Daoy (cell line): Measurements from ENCODE around the gene DOCK4. TPM values are rescaled to one million over a fixed set of nuclear protein-coding genes. Genes with fewer than 3 reads are reported as not detected.

Experiments
- DNase-seq: peaks from one replicate; pipeline ENCODE4 v3.0.0-alpha.2; 2015; ENCODE audit warnings: low read depth
- total RNA-seq: library from RNA; depleted of rRNA; stranded (reverse); fragments of >200 nt; shearing (Covaris generic); gene quantifications from 2 replicates; pipeline ENCODE4 v1.2.3, GENCODE V29; 2014

DOCK4 gene
- total RNA-seq, 1 experiment from 2014 or later = 17.2 TPM

GRCh38 chr7:112113913-112114575 lies 92.2 kb downstream of the DOCK4 start:
- DNase-seq = no peak

DNA sequence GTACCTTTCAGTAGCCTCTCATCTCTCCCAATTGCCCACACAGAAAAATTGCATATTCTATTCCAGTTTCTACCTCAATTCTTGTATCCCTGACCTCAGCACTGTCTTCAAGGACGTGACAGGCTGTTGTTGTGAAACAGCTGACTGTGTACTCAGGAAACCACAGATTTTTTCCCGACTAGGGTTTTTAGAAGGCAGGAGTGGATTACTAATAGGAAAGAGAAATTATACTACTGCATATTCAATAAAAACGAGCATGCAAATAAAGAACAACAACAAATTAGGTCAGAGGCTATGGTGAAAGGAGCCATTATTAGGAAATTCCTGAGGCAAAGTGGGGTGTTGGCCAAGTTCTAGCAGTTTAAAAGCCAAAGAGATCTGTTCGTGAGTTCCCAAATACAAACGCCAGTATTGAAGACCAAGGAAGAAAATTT lies 93.4 kb downstream of the DOCK4 start:
- DNase-seq = peak; percentile 19

- no peak for DNase-seq
These were observed 95.5 kb downstream of the DOCK4 start for GRCh38 chr7:112110651-112111050.

GRCh38 chr7:112110175-112110574 lies 96.0 kb downstream of the DOCK4 start:
- no peak for DNase-seq

DNA sequence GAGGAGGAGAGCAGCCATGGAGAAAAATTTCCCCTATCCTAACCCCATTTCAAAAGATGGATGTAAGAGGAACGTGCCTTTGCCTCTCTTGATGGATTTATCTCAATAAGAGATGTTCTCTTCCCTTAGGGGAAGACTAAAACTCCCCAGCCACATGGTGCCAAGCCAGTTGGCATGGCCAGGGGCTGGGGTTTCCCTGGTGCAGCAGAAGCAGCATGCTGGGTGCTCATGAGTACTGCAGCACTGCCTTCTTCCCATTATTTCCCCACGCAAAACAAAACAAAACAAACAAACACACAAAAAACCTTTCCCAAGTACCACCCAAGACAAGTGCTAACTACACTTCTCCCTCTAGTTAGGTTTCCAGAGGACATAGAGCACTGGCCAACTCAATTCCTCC lies 97.2 kb downstream of the DOCK4 start:
- DNase-seq = no peak

DNA sequence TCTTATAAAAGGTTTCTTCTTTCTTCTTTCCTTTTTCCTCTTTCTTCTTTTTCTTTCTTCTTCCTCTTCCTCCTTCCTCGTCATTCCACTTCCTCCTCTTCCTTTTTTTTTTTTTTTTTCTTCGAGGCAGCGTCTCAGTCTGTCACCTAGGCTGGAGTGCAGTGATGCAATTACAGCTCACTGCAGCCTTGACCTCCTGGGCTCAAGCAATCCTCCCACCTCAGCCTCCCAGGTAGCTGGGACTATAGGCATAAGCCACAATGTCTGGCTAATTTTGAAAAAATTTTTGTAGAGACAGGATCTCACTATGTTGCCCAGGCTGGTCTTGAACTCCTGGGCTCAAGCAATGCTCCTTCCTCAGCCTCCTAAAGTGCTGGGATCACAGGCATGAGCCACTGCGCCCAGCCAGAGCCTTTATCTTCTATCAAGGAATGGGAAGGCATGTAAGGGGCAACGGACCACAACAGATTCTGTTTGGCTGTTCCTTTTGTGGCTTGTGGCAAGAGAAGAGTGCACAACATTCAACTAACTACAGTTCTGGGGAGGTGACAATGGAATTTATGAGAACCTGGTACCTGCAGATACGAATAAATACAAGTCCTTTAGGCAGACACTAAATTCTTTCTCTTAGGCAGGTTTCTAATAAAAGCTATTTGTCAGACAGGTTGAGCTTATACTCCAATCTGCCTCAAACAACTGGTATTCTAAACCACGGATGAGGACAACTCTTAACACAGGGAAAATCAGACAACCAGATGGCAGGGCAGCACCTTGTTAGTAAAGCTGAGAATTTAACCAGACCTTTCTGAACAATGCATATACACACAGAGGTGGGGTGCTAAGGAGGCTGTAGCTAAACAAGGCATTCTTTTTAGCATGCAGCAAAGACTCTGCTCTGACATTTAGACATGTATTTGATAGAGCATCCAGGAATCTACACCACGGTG lies 100.3 kb downstream of the DOCK4 start:
- no peak for DNase-seq

DNA sequence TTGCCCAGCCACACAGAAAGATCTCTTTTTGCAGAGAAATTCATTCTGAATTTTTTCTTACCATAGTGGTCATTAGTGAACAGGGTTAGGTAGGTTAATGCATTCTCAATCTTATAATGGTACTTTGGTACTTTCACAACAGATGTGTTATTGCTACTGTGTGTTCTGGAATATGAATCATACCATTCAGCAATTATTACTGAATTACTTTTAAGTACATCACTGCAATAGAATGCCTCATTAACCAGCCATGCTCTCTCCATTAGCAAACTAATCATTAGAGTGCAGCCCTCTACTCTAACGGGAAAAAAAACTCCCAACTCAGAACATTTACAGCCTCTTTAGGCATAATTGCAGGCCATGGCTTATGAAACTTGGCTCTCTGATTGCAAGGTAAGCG lies 102.1 kb downstream of the DOCK4 start:
- no peak for DNase-seq

GRCh38 chr7:112103246-112103645 lies 103.0 kb downstream of the DOCK4 start:
- DNase-seq = peak; percentile 80

- no peak for DNase-seq
These were observed 104.9 kb downstream of the DOCK4 start for GRCh38 chr7:112101201-112101846.

- no peak for DNase-seq
These were observed 108.7 kb downstream of the DOCK4 start for GRCh38 chr7:112097524-112097923.

GRCh38 chr7:112093409-112093808 lies 112.8 kb downstream of the DOCK4 start:
- no peak for DNase-seq

DNA sequence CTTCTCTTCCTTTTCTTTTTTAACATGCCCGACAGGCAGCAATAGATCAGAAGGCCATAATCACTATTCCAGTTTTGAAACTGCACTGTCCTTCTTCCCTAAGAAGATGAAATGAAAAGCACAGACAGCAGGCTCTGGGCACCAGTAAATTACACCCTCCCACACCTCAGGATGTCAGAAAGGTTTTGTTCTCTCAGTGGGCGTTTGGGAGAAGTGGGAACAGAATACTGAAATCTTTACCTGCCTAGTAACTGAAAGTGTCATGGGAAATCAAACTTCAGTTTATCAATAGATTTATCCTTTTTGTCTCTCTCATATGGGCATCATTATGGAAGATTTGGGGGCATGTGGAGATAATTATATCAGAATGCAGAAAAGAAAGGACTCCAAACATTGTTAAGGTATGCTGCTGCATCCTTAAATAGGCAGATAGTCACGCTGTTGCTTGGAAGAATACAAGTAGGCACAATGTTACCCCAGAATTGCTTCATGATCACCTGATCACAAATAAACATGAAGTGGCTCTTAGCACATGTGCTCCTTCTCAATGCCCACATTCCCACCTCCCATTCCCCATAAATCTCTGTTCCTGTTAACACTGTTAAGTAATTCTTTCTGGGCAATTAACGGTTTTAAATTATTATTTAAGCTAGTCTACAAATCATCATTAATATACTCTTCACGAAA lies 113.3 kb downstream of the DOCK4 start:
- DNase-seq = no peak

- DNase-seq = no peak
These were observed 113.9 kb downstream of the DOCK4 start for GRCh38 chr7:112092306-112092705.

- DNase-seq = no peak
These were observed 114.4 kb downstream of the DOCK4 start for GRCh38 chr7:112091768-112092167.

GRCh38 chr7:112089551-112089950 lies 116.6 kb downstream of the DOCK4 start:
- DNase-seq = no peak

- DNase-seq = no peak
These were observed 117.6 kb downstream of the DOCK4 start for GRCh38 chr7:112088484-112089016.

GRCh38 chr7:112086496-112087254 lies 119.5 kb downstream of the DOCK4 start:
- peak; percentile 65 for DNase-seq

DNA sequence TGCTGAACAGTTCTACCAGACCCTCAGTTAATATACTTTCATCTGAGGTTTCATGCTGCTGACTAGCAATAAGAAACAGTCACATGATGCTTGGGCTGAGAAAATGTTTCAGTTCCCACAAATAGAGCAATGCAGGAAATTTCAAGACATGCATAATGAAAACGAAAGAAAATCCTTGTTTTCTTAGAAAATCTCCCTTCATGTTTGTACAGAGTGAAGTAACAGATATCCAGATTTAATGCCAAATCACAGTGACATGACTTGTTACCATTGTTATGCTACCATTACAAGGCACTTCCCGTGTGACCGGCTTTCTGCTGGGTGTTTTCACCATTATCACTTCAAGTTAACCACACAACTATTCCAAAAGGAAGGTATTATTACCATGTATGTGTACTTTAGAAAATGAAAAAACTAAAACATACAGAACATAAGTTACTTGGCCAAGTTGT lies 121.7 kb downstream of the DOCK4 start:
- DNase-seq = peak; percentile 88

- DNase-seq = no peak
These were observed 122.3 kb downstream of the DOCK4 start for GRCh38 chr7:112083776-112084355.

DNA sequence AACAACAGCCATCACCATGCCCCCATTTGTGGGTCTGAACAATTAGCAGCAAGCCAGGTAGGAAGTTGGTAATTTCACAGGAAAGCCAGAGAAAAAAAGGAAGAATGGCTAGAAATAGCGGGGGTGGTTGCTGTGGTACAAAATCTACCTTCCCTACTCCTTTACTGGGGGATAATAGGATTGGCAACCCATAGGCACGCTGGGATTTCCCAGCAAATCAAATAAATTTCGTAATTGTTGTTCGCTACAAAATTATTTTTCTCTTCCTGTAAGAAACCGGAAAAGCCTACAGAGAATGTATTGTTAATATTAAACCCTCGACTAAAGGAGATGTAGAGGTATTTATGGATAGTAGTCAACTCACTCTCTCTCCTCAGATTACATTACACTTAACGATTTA lies 123.9 kb downstream of the DOCK4 start:
- no peak for DNase-seq
